ENCODE data around the gene FLT4.

Gene FLT4

GRCh38 chr5:180627386-180628120 is 21.8 kb downstream of the FLT4 start:
- Histone ChIP-seq H3K27me3 (replicated peaks; ENCODE audit: control insufficient read depth, insufficient read depth, low read length) (no peaks in the 10 kb centered on the region; the same call in 1 of the 2 replicates), H3K36me3 (ENCODE audit: control insufficient read depth, insufficient read depth, low read length) (no peaks in the 10 kb centered on the region), H3K4me3 (replicated peaks; ENCODE audit: low read depth, low read length) (no peak overlapping the region)
- DNase-seq (ENCODE audit: extremely low read depth, insufficient read length), result no peak
- no peak for TF ChIP-seq CTCF (IDR thresholded peaks at IDR 0.05; ENCODE audit: insufficient read depth, low read length, poor library complexity, severe bottlenecking)

- no peaks in the 10 kb centered on the region for H3K36me3 ChIP-seq (ENCODE audit: control insufficient read depth, insufficient read depth, low read length)
- H3K4me3 ChIP-seq (replicated peaks; ENCODE audit: low read depth, low read length), result no peak overlapping the region
- no peaks in the 10 kb centered on the region; the same call in 1 of the 2 replicates for H3K27me3 ChIP-seq (replicated peaks; ENCODE audit: control insufficient read depth, insufficient read depth, low read length)
- no peak for TF ChIP-seq CTCF (IDR thresholded peaks at IDR 0.05; ENCODE audit: insufficient read depth, low read length, poor library complexity, severe bottlenecking)
- DNase-seq (ENCODE audit: extremely low read depth, insufficient read length), result no peak
Observed at GRCh38 chr5:180626661-180627385, 22.6 kb downstream of the FLT4 start.

- Histone ChIP-seq H3K4me3 (replicated peaks; ENCODE audit: low read depth, low read length) (no peak overlapping the region), H3K36me3 (ENCODE audit: control insufficient read depth, insufficient read depth, low read length) (no peaks in the 10 kb centered on the region), H3K27me3 (replicated peaks; ENCODE audit: control insufficient read depth, insufficient read depth, low read length) (no peaks in the 10 kb centered on the region; the same call in 1 of the 2 replicates)
- DNase-seq (ENCODE audit: extremely low read depth, insufficient read length), result no peak
- TF ChIP-seq CTCF (IDR thresholded peaks at IDR 0.05; ENCODE audit: insufficient read depth, low read length, poor library complexity, severe bottlenecking), result no peak
Observed at GRCh38 chr5:180625791-180626660, 23.4 kb downstream of the FLT4 start.

- no peak for TF ChIP-seq CTCF (IDR thresholded peaks at IDR 0.05; ENCODE audit: insufficient read depth, low read length, poor library complexity, severe bottlenecking)
- Histone ChIP-seq H3K36me3 (ENCODE audit: control insufficient read depth, insufficient read depth, low read length) (no peaks in the 10 kb centered on the region), H3K4me3 (replicated peaks; ENCODE audit: low read depth, low read length) (no peak overlapping the region), H3K27me3 (replicated peaks; ENCODE audit: control insufficient read depth, insufficient read depth, low read length) (no peaks in the 10 kb centered on the region; the same call in 1 of the 2 replicates)
- no peak for DNase-seq (ENCODE audit: extremely low read depth, insufficient read length)
Observed at GRCh38 chr5:180625125-180625790, 24.1 kb downstream of the FLT4 start.

GRCh38 chr5:180624587-180624986 is 24.8 kb downstream of the FLT4 start:
- Histone ChIP-seq H3K36me3 (ENCODE audit: control insufficient read depth, insufficient read depth, low read length) (no peaks in the 10 kb centered on the region), H3K4me3 (replicated peaks; ENCODE audit: low read depth, low read length) (no peak overlapping the region), H3K27me3 (replicated peaks; ENCODE audit: control insufficient read depth, insufficient read depth, low read length) (no peaks in the 10 kb centered on the region; the same call in 1 of the 2 replicates)
- DNase-seq (ENCODE audit: extremely low read depth, insufficient read length), result no peak
- TF ChIP-seq CTCF (IDR thresholded peaks at IDR 0.05; ENCODE audit: insufficient read depth, low read length, poor library complexity, severe bottlenecking), result no peak
